Natural killer cell (primary cell): Measurements from ENCODE around the gene KIF19. TPM values are rescaled to one million over a fixed set of nuclear protein-coding genes. Genes with fewer than 3 reads are reported as not detected.

Experiments used
- ATAC-seq, 3 donors: fragments of 150-1000 bp in 2 of 3; fragments of 200-7000 bp in 1 of 3; cut with Tn5 transposase; 1 replicate in 1 of 3; 2 replicates in 2 of 3; pipeline ENCODE4 v1.10.0; 2021; ENCODE audit warnings: mild to moderate bottlenecking in 2 of 3, moderate library complexity in 2 of 3
- DNase-seq, 2 donors: peaks; one replicate each; pipeline versions ENCODE4 v3.0.0 to v3.0.0-alpha.2; 2013 to 2021; ENCODE audit warnings: mixed read lengths in 1 of 2
- H3K27ac ChIP-seq: one replicate; pipeline ENCODE4 v1.5.1; 2013; ENCODE audit warnings: mild to moderate bottlenecking, low read length
- H3K27me3 ChIP-seq: one replicate; pipeline ENCODE4 v1.6.1; 2013; ENCODE audit warnings: low read length; ENCODE audit not compliant: control insufficient read depth, insufficient read depth
- H3K36me3 ChIP-seq: one replicate; pipeline ENCODE4 v1.6.1; 2013; ENCODE audit warnings: low read length; ENCODE audit not compliant: control insufficient read depth, insufficient read depth
- H3K4me1 ChIP-seq: one replicate; pipeline ENCODE4 v1.6.1; 2013; ENCODE audit warnings: low read length; ENCODE audit not compliant: control insufficient read depth, insufficient read depth
- H3K4me3 ChIP-seq: one replicate; pipeline ENCODE4 v1.5.1; 2013; ENCODE audit warnings: low read length
- H3K9me3 ChIP-seq: one replicate; pipeline ENCODE4 v1.6.1; 2013; ENCODE audit warnings: low read length; ENCODE audit not compliant: control insufficient read depth, insufficient read depth
- H3K27ac Mint-ChIP-seq, 2 donors: one replicate each; pipeline ENCODE4 v1.8.0; 2022; ENCODE audit warnings: mild to moderate bottlenecking in 2 of 2, mixed read lengths in 2 of 2, moderate library complexity in 1 of 2
- H3K27me3 Mint-ChIP-seq, 2 donors: one replicate each; pipeline ENCODE4 v1.8.0; 2022; ENCODE audit warnings: low read depth in 2 of 2, mixed read lengths in 2 of 2
- H3K36me3 Mint-ChIP-seq: one replicate; pipeline ENCODE4 v1.8.0; 2022; ENCODE audit warnings: mixed read lengths
- H3K4me1 Mint-ChIP-seq, 2 donors: one replicate each; pipeline ENCODE4 v1.8.0; 2022; ENCODE audit warnings: mixed read lengths in 2 of 2
- H3K4me3 Mint-ChIP-seq: one replicate; pipeline ENCODE4 v1.8.0; 2022; ENCODE audit warnings: mild to moderate bottlenecking, moderate library complexity, mixed read lengths
- H3K9me3 Mint-ChIP-seq, 2 donors: one replicate each; pipeline ENCODE4 v1.8.0; 2022; ENCODE audit warnings: mixed read lengths in 2 of 2
- CTCF ChIP-seq: fragments of 200-600 bp; IDR thresholded peaks from one replicate; pipeline ENCODE4 v1.8.0; 2022; ENCODE audit warnings: antibody characterized with exemption
- WGBS: methylation state at CpG from one replicate; pipeline ENCODE4 v1.1.7; 2013; ENCODE audit warnings: missing lambda C conversion rate; ENCODE audit not compliant: insufficient coverage; 5-methylcytosine and 5-hydroxymethylcytosine counted together
- intact Hi-C: fragments of 100-400 bp; cut with micrococcal nuclease; formaldehyde crosslinking; loops from one replicate; pipeline ENCODE4 v1.14.2; 2022
- total RNA-seq, 4 donors: library from RNA; stranded (reverse); fragments of 120-200 nt in 1 of 4; gene quantifications; one replicate each; pipeline versions ENCODE4 v1.2.3 to v1.2.4, GENCODE V29; 2013 to 2022

Gene KIF19
- total RNA-seq, 3 donors from 2014 or later (not counting 1 experiment from before 2014, with no cell fraction given): 1.7 to 7.1 (median 6.1) TPM

GRCh38 chr17:74298778-74299177 lies 27.2 kb upstream of the KIF19 start:
- Histone ChIP-seq H3K27me3 (no peaks in the 10 kb centered on the region), H3K9me3 (no peaks in the 10 kb centered on the region), H3K4me1 (peaks cover 5% of the 10 kb centered on the region), H3K4me3 (no peak overlapping the region), H3K27ac (no peak overlapping the region), H3K36me3 (no peaks in the 10 kb centered on the region)
- 94% methylated on average over 7 of the region's 7 CpGs for WGBS
- Mint-ChIP-seq H3K36me3 (no peaks in the 10 kb centered on the region), H3K4me1 (peaks cover 0 to 5% of the 10 kb centered on the region in 2 donors), H3K4me3 (no peak overlapping the region), H3K27me3 (no peaks in the 10 kb centered on the region), H3K27ac (no peak overlapping the region), H3K9me3 (no peaks in the 10 kb centered on the region)
- ATAC-seq (no peak), DNase-seq (no peak)
- intact Hi-C loops: no loop called here
- TF ChIP-seq CTCF: no peak

- intact Hi-C loops: loop anchor here (5.0 to 10.0 kb wide), 4 partner anchors 55 to 303 kb away; no protein-coding TSS in a partner anchor
- no peaks in the 10 kb centered on the region for H3K9me3 Mint-ChIP-seq
Observed at GRCh38 chr17:74299226-74300009, 26.6 kb upstream of the KIF19 start.

GRCh38 chr17:74303305-74303704 lies 22.7 kb upstream of the KIF19 start:
- Histone ChIP-seq H3K27ac (no peak overlapping the region), H3K36me3 (no peaks in the 10 kb centered on the region), H3K27me3 (no peaks in the 10 kb centered on the region), H3K9me3 (no peaks in the 10 kb centered on the region), H3K4me3 (no peak overlapping the region), H3K4me1 (peaks cover 9% of the 10 kb centered on the region)
- Mint-ChIP-seq H3K9me3 (no peaks in the 10 kb centered on the region), H3K27ac (no peak overlapping the region), H3K4me3 (no peak overlapping the region), H3K4me1 (peaks cover 6 to 12% of the 10 kb centered on the region in 2 donors), H3K36me3 (no peaks in the 10 kb centered on the region), H3K27me3 (no peaks in the 10 kb centered on the region)
- no peak for TF ChIP-seq CTCF
- 93% methylated on average over 8 of the region's 8 CpGs for WGBS
- ATAC-seq (no peak), DNase-seq (no peak)
- intact Hi-C loops: loop anchor here (5.0 to 10.0 kb wide), 4 partner anchors 51 to 299 kb away; no protein-coding TSS in a partner anchor

More at GRCh38 chr17:74299226-74300009, 26.6 kb upstream of the KIF19 start:
- Histone ChIP-seq H3K4me1 (peaks cover 5% of the 10 kb centered on the region), H3K9me3 (no peaks in the 10 kb centered on the region), H3K4me3 (no peak overlapping the region), H3K27ac (no peak overlapping the region), H3K27me3 (no peaks in the 10 kb centered on the region), H3K36me3 (no peaks in the 10 kb centered on the region)
- DNase-seq (no peak), ATAC-seq (no peak)
- TF ChIP-seq CTCF: no peak
- H3K4me3 Mint-ChIP-seq: no peak overlapping the region
- H3K4me1 Mint-ChIP-seq: peaks cover 0 to 5% of the 10 kb centered on the region in 2 donors
- H3K27me3 Mint-ChIP-seq: no peaks in the 10 kb centered on the region
- H3K36me3 Mint-ChIP-seq: no peaks in the 10 kb centered on the region
- no peak overlapping the region for H3K27ac Mint-ChIP-seq
- WGBS: 92% methylated on average over 11 of the region's 11 CpGs
